Osteoblast (primary cell): ENCODE results near the gene GNG10. TPM values are rescaled to one million over a fixed set of nuclear protein-coding genes. Genes with fewer than 3 reads are reported as not detected.
A peak's percentile ranks its signal among the peaks of the same experiment; 100 is the strongest.
"Not testable (repeated sequence)": the region's sequence is repeated elsewhere in the genome, so short reads cannot be mapped to it uniquely, and the experiment has no call there.

Experiments
- DNase-seq: peaks from one replicate; pipeline ENCODE4 v3.0.0; 2011; ENCODE audit warnings: low spot score, mixed read lengths; ENCODE audit not compliant: insufficient read length; ENCODE audit errors: missing footprints
- H2AFZ ChIP-seq: 2 replicates; pipeline ENCODE4 v1.6.0; 2011; ENCODE audit warnings: mild to moderate bottlenecking, low read length
- H3K27ac ChIP-seq: 2 replicates; pipeline ENCODE4 v1.5.1; 2011; ENCODE audit warnings: mild to moderate bottlenecking, low read depth, low read length, moderate library complexity
- H3K27me3 ChIP-seq: 2 replicates; pipeline ENCODE4 v1.6.0; 2012; ENCODE audit warnings: mild to moderate bottlenecking, control low read depth, inconsistent platforms, low read length, moderate library complexity; ENCODE audit not compliant: insufficient read depth
- H3K36me3 ChIP-seq: 2 replicates; pipeline ENCODE4 v1.5.1; 2011; ENCODE audit warnings: mild to moderate bottlenecking, low read length, control low read depth, moderate library complexity; ENCODE audit not compliant: insufficient read depth
- H3K4me1 ChIP-seq: 2 replicates; pipeline ENCODE4 v1.5.1; 2011; ENCODE audit warnings: mild to moderate bottlenecking, low read length, control low read depth, moderate library complexity; ENCODE audit not compliant: insufficient read depth
- H3K4me2 ChIP-seq: 2 replicates; pipeline ENCODE4 v1.6.0; 2011; ENCODE audit warnings: mild to moderate bottlenecking, low read length; ENCODE audit not compliant: insufficient read depth
- H3K4me3 ChIP-seq: fragments of 200-600 bp; sonication (generic); 3 replicates; pipeline ENCODE4 v1.5.1; 2012; ENCODE audit warnings: mild to moderate bottlenecking, low read length, inconsistent platforms; ENCODE audit not compliant: insufficient read depth
- H3K79me2 ChIP-seq: 2 replicates; pipeline ENCODE4 v1.6.0; 2012; ENCODE audit warnings: mild to moderate bottlenecking, low read length, control low read depth, inconsistent platforms; ENCODE audit not compliant: insufficient read depth
- H3K9me3 ChIP-seq: 2 replicates; pipeline ENCODE4 v1.5.1; 2011; ENCODE audit warnings: low read depth, low read length, control low read depth
- H4K20me1 ChIP-seq: 2 replicates; pipeline ENCODE4 v1.6.0; 2012; ENCODE audit warnings: mild to moderate bottlenecking, low read length, control low read depth; ENCODE audit not compliant: insufficient read depth
- CTCF ChIP-seq: IDR thresholded peaks from 2 replicates; pipeline ENCODE4 v1.5.1; 2011; ENCODE audit warnings: mild to moderate bottlenecking, low read depth, low read length, moderate library complexity; ENCODE audit errors: extremely low read depth
- total RNA-seq: library from RNA; depleted of rRNA; stranded (reverse); fragments of >200 nt; gene quantifications from 2 replicates; pipeline ENCODE4 v1.2.3, GENCODE V29; 2012

The GNG10 gene
- total RNA-seq, result 69.1 and 76.0 TPM in 2 replicates

- H2AFZ ChIP-seq, result peak within 1 kb of the TSS; percentile 87
- peak within 1 kb of the TSS; percentile 45 for H3K27ac ChIP-seq
- H3K4me3 ChIP-seq, result peak within 1 kb of the TSS; percentile 83
- TF ChIP-seq CTCF, result no peak
- H3K36me3 ChIP-seq, result no peaks in the 10 kb centered on the region
- DNase-seq, result peak; percentile 98
- H3K4me2 ChIP-seq, result peak within 1 kb of the TSS; percentile 95
- peaks cover 40% of the 10 kb centered on the region for H3K79me2 ChIP-seq
- peaks cover 22% of the 10 kb centered on the region for H4K20me1 ChIP-seq
- H3K27me3 ChIP-seq, result no peaks in the 10 kb centered on the region
- peaks cover 10% of the 10 kb centered on the region for H3K4me1 ChIP-seq
- no peaks in the 10 kb centered on the region for H3K9me3 ChIP-seq
Measured at GRCh38 chr9:111661150-111661801, at the start of gene GNG10. Gene GNG10 (plus strand): TSS chr9:111661605. CDS start chr9:111661635, 30 bp downstream.

- H3K27ac ChIP-seq, result no peak overlapping the region
- no peaks in the 10 kb centered on the region for H3K36me3 ChIP-seq
- TF ChIP-seq CTCF, result no peak
- H3K4me1 ChIP-seq, result no peaks in the 10 kb centered on the region
- H3K27me3 ChIP-seq, result peaks cover 28% of the 10 kb centered on the region
- DNase-seq, result peak; percentile 69
- H3K9me3 ChIP-seq, result no peaks in the 10 kb centered on the region
- H4K20me1 ChIP-seq, result no peaks in the 10 kb centered on the region
- no peak overlapping the region for H3K4me2 ChIP-seq
- H3K79me2 ChIP-seq, result no peaks in the 10 kb centered on the region
- H2AFZ ChIP-seq, result no peak overlapping the region
- no peak overlapping the region for H3K4me3 ChIP-seq
Measured at GRCh38 chr9:111613436-111614040, 47.9 kb upstream of the GNG10 start.

- Histone ChIP-seq H2AFZ (no peak overlapping the region), H3K9me3 (no peaks in the 10 kb centered on the region), H3K36me3 (no peaks in the 10 kb centered on the region), H3K27ac (no peak overlapping the region), H3K79me2 (no peaks in the 10 kb centered on the region), H3K4me1 (no peaks in the 10 kb centered on the region), H4K20me1 (no peaks in the 10 kb centered on the region), H3K27me3 (peaks cover 16% of the 10 kb centered on the region), H3K4me2 (no peak overlapping the region), H3K4me3 (no peak overlapping the region)
- no peak for DNase-seq
- TF ChIP-seq CTCF, result no peak
Measured at GRCh38 chr9:111615928-111616327, 45.5 kb upstream of the GNG10 start.

- not testable (repeated sequence) for H3K79me2 ChIP-seq, H3K4me3 ChIP-seq, H4K20me1 ChIP-seq, H3K36me3 ChIP-seq, H3K9me3 ChIP-seq, H3K4me2 ChIP-seq, DNase-seq, H3K4me1 ChIP-seq, H2AFZ ChIP-seq, H3K27ac ChIP-seq
- peaks cover 16% of the 10 kb centered on the region for H3K27me3 ChIP-seq
Measured at GRCh38 chr9:111617349-111617748, 44.1 kb upstream of the GNG10 start.
